OCI-LY7 (cell line): ENCODE data around the gene CNTF. TPM values are rescaled to one million over a fixed set of nuclear protein-coding genes. Genes with fewer than 3 reads are reported as not detected.

Experiments
- BruUV-seq: library from RNA; stranded (reverse); fragments of 400-500 nt; replicated peaks from 2 replicates; lab custom pipeline; 2021; lab: Mats Ljungman, UMichigan
- CTCF ChIA-PET: fragments of 300-600 bp; sonication (Branson Sonifier 250); formaldehyde crosslinking; loops from one replicate; lab custom pipeline; 2022; ENCODE audit warnings: antibody characterized with exemption; ENCODE audit not compliant: unreplicated experiment; lab: Charles Lee
- POLR2A ChIA-PET: fragments of 300-600 bp; sonication (Branson Sonifier 250); formaldehyde crosslinking; loops from one replicate; lab custom pipeline; 2022; ENCODE audit warnings: antibody characterized with exemption; lab: Charles Lee
- DNase-seq: peaks from one replicate; pipeline ENCODE4 v3.0.0-alpha.2; 2015; ENCODE audit warnings: low spot score
- H2AFZ ChIP-seq: fragments of 200-600 bp; sonication (generic), shearing (Covaris generic); 2 replicates; pipeline ENCODE4 v1.6.1; 2014; ENCODE audit warnings: mild to moderate bottlenecking, antibody characterized with exemption, low read length, moderate library complexity
- H3K27ac ChIP-seq: fragments of 200-600 bp; sonication (generic); 2 replicates; pipeline ENCODE4 v1.5.1; 2014; ENCODE audit warnings: mixed run types, low read depth, mild to moderate bottlenecking, moderate library complexity, low read length, inconsistent platforms; ENCODE audit not compliant: poor library complexity, severe bottlenecking
- H3K36me3 ChIP-seq: fragments of 200-600 bp; sonication (generic); 2 replicates; pipeline ENCODE4 v1.6.1; 2014; ENCODE audit warnings: mild to moderate bottlenecking, antibody characterized with exemption, low read length, moderate library complexity, mixed read lengths; ENCODE audit not compliant: insufficient read depth
- H3K4me1 ChIP-seq: fragments of 200-600 bp; sonication (generic); 2 replicates; pipeline ENCODE4 v1.5.1; 2014; ENCODE audit warnings: mild to moderate bottlenecking, low read length; ENCODE audit not compliant: insufficient read depth, poor library complexity, severe bottlenecking
- H3K4me2 ChIP-seq: fragments of 200-600 bp; sonication (generic); 2 replicates; pipeline ENCODE4 v1.6.1; 2014; ENCODE audit warnings: mild to moderate bottlenecking, low read length
- H3K4me3 ChIP-seq: fragments of 200-600 bp; sonication (generic); 2 replicates; pipeline ENCODE4 v1.5.1; 2014; ENCODE audit warnings: mild to moderate bottlenecking, low read depth, low read length; ENCODE audit not compliant: poor library complexity, severe bottlenecking
- H3K79me2 ChIP-seq: fragments of 200-600 bp; sonication (generic); 2 replicates; pipeline ENCODE4 v1.6.1; 2016; ENCODE audit warnings: low read depth, mild to moderate bottlenecking, low read length, moderate library complexity, mixed read lengths; ENCODE audit not compliant: insufficient read depth
- H3K9me2 ChIP-seq: fragments of 200-600 bp; sonication (generic); 2 replicates; pipeline ENCODE4 v1.6.1; 2016; ENCODE audit warnings: mild to moderate bottlenecking, low read length, mixed read lengths; ENCODE audit not compliant: insufficient read depth
- H3K9me3 ChIP-seq: fragments of 200-600 bp; sonication (generic); 2 replicates; pipeline ENCODE4 v1.6.1; 2014; ENCODE audit warnings: mild to moderate bottlenecking, mixed run types, low read length, mixed read lengths
- H4K20me1 ChIP-seq: fragments of 200-600 bp; sonication (generic); 2 replicates; pipeline ENCODE4 v1.6.1; 2014; ENCODE audit warnings: mild to moderate bottlenecking, antibody characterized with exemption, low read length, moderate library complexity, mixed read lengths; ENCODE audit not compliant: insufficient read depth
- CTCF ChIP-seq: fragments of 200-600 bp; sonication (generic); conservative IDR thresholded peaks from 2 replicates; pipeline ENCODE4 v1.5.1; 2014; ENCODE audit warnings: mild to moderate bottlenecking, antibody characterized with exemption, low read length, moderate library complexity, mixed read lengths
- EZH2phosphoT487 ChIP-seq: fragments of 200-600 bp; sonication (generic); IDR thresholded peaks from 2 replicates; pipeline ENCODE4 v1.6.1; 2018; ENCODE audit warnings: low read depth, borderline replicate concordance, mild to moderate bottlenecking, mixed run types, antibody characterized with exemption, low read length, moderate library complexity, mixed read lengths
- intact Hi-C: fragments of 100-400 bp; cut with micrococcal nuclease; formaldehyde crosslinking; loops from one replicate; pipeline ENCODE4 v1.10.0; 2022; ENCODE audit not compliant: unreplicated experiment
- total RNA-seq, 2 experiments: library from RNA; depleted of rRNA in 1 of 2; stranded (reverse); fragments of >200 nt in 1 of 2; shearing (Covaris generic) in 1 of 2; gene quantifications; 2 replicates each; pipeline ENCODE4 v1.2.3, GENCODE V29; 2014 to 2022

CNTF gene
- total RNA-seq, 2 experiments from 2014 or later: 3.3 to 3.4 TPM

GRCh38 chr11:58656348-58656747 lies 33.9 kb downstream of the CNTF start:
- Histone ChIP-seq H3K79me2 (no peaks in the 10 kb centered on the region), H2AFZ (no peak overlapping the region), H4K20me1 (no peaks in the 10 kb centered on the region), H3K27ac (no peak overlapping the region), H3K4me3 (no peak overlapping the region), H3K4me2 (no peak overlapping the region), H3K36me3 (no peaks in the 10 kb centered on the region), H3K9me3 (no peaks in the 10 kb centered on the region), H3K4me1 (no peaks in the 10 kb centered on the region), H3K9me2 (no peaks in the 10 kb centered on the region)
- intact Hi-C loops: loop anchor here (10.0 kb wide), 1 partner anchor 268 kb away; no protein-coding TSS in a partner anchor
- ChIA-PET CTCF (no interaction called here), POLR2A (interaction anchor here (0.6 kb wide), 1 partner anchor 807 kb away, joined by 3 read pairs; no protein-coding TSS in a partner anchor)
- no peak for DNase-seq
- BruUV-seq: no TSS peak
- TF ChIP-seq CTCF: no peak
- no peak for TF ChIP-seq EZH2phosphoT487

GRCh38 chr11:58658623-58659022 lies 36.2 kb downstream of the CNTF start:
- no peaks in the 10 kb centered on the region for H4K20me1 ChIP-seq

More at GRCh38 chr11:58658623-58659022, 36.2 kb downstream of the CNTF start:
- no peak overlapping the region for H3K4me2 ChIP-seq
- intact Hi-C loops: loop anchor here (10.0 kb wide), 1 partner anchor 266 kb away; no protein-coding TSS in a partner anchor
- no peak overlapping the region for H2AFZ ChIP-seq
- no peak overlapping the region for H3K4me3 ChIP-seq
- CTCF ChIA-PET: no interaction called here
- no TSS peak for BruUV-seq
- no peak overlapping the region for H3K27ac ChIP-seq
- no peak for TF ChIP-seq CTCF
- TF ChIP-seq EZH2phosphoT487: no peak
- POLR2A ChIA-PET: no interaction called here
- no peaks in the 10 kb centered on the region for H3K9me2 ChIP-seq
- no peaks in the 10 kb centered on the region for H3K4me1 ChIP-seq
- H3K9me3 ChIP-seq: no peaks in the 10 kb centered on the region
- DNase-seq: no peak
- H3K79me2 ChIP-seq: no peaks in the 10 kb centered on the region
- no peaks in the 10 kb centered on the region for H3K36me3 ChIP-seq
